ENCODE results near the gene VPS18.

VPS18 gene

DNA sequence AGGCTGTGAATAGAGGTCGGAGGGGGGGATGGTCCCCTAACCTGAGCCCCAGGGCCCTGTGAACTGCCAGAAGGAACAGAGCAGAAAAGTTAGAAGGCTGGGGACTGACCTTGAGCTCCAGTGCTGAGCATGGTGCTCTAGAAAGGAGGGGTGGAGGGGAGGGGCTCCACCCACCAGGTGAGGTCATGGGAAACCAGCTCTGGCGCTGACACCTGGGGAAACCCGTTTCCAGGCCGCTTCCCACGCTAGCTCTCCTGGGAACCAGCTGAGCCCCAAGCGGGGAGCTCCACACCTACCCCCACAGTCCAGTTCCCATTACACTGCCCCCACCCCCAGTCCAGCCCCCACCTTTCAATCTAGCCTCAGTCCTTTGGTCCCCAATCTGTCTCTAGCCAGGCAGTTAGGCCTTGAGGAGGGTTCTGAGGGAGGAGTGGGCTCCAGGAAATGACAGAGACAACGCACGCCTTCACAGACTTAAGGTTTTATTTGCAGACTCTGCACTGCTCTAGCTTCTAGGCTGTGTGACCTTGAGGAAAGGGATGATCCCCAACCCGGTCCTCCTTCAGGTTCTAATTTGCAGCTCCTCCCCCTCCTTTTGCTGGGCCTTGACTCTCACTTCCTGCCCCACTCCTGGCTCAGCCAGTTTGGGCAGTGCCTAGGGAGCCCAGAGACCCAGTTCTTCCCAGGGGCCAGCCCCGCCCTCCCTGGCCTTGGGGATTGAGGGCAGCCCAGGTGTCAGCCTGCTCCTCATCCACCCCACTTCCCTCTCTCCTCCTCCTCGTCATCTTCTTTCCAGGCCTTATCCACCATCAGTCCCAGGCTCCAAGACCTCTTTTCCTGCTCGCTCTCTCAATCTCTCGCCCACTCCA, 22.3 kb upstream of the VPS18 start:
- no peak for DNase-seq

DNA sequence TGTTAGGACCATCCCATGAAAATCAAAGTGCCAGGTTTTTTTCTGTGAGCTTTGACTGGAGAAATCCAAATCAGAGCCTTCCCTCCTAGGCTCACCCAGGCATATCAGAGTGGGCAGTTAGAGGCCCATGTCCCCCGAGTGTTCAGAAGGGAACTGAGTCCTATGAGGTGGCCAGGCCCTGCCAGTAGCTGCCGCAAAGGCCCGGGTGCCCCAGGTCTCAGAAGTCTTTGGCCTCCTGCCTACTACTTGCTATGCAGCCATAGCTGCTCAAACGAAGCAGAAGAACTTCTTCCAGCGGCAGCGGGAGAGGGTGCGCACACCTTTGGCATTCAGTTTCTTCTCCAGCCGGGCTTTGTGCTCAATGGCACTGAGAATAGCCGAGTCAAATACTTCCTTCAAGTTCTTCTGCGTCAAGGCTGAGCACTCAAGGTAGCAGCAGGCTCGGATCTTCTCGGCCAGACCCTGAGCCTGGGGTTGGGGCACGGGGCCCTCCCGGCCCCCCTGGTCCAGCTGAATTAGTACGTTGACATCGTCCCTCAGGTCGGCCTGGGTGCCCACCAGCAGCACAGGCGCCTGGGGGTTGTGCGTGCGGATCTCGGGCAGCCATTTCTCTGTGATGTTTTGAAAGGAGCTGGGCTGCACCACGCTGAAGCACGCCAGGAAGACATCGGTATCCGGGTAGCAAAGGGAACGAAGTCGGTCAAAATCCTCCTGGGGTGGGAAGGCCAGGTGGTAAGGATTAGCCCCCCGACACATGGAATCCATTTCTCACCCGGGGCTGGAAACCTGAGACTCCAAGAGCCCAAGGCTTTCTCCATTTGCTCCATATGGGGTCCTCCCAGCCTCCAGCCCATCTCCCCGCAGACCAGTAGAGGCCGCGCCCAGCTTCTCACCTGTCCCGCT, 21.2 kb upstream of the VPS18 start:
- DNase-seq = no peak

DNA sequence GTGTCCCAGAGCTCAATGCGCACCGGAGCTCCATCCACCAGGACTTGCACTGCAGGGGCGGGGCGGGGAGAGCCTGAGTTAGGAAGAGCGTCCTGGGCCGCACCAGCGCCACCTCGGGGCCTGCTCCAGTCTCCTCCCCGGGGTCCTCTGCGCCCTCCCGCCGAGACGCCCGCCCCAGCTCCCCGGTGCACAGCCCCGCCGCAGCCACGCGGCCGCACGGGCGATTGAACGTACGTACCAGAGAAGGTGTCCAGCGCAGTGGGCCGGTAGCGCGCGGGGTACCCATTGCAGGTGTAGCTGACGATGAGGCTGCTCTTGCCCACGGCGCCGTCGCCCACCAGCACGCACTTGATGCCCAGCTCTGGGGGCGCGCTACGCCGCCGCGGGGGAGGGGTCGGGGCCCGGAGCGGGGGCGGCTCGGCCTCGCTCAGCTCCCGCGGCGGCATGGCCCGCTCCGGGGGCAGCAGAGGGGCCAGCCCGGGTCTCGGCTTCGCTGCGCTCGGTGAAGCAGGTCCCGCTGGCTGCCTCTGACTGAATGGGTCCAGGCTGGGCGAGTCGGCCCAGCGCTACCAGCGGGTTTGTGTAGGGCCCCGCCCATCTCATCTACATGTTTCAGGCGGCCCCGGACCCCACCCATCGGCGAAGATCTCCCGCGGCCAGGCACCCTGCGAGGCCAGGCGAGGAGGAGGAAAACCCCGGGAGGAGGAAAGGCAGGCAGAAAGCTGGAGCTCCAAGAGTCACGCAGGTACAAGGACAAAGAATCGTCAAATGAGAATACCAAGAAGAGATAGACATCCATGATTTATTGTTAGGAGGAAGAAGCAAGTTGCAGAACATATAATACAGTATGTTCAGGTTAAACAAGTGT, 20.3 kb upstream of the VPS18 start, which contains the start of gene RHOV:
TSS of gene RHOV (minus strand) at position 541 of the 868 bp plus-strand sequence. CDS start at position 446, 95 bp downstream.
- no peak for DNase-seq

DNA sequence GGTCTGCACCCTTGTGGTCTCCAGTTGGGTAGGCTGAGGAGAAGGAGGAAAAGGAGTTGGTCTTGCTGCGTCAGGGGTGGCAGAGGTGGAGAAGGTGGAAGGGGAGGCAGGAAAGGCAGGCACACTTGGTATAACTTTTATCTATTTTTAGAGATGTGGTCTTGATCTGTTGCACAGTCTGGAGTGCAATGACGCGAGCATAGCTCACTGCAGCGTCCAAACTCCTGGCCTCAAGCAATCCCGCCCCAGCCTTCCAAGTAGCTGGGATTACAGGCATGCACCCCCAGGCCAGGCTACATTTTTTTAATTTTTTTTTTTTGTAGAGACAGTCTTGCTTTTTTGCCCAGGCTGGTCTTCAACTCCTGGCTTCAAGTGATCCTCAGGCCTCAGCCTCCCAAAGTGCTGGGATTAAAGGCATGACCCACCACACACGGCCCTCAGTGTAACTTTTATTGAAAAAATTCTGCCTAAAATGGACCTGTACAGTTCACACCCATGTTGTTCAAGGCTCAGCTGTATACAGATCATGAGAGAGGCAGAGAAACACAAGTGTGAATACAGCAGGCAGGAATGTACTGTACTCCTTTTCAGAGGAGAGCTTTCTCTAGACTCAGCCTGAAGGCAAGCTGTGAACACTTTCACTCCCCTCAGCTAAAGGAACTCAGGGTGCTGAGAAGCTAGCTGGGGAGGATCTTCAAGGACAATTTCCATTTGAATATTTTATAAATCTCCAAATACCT, 18.1 kb upstream of the VPS18 start:
- DNase-seq = no peak

DNA sequence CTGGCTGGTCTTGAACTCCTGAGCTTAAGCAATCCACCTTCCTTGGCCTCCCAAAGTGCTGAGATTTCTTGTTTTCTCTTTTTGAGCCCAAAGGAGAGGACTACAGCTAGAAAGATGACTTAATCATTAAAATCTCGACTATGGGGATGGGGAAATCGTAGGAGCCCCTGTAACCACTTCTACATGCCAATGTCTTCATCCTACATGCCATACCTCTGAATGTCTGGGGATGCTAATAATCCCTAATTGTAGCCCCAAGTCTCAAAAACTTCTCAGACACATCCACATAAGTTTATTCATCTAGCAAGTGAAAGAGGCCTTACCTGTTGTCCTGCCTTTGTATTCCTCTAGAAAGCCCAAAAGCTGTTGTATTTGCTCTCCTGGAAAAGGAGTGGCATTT, 16.6 kb upstream of the VPS18 start:
- DNase-seq = no peak

DNA sequence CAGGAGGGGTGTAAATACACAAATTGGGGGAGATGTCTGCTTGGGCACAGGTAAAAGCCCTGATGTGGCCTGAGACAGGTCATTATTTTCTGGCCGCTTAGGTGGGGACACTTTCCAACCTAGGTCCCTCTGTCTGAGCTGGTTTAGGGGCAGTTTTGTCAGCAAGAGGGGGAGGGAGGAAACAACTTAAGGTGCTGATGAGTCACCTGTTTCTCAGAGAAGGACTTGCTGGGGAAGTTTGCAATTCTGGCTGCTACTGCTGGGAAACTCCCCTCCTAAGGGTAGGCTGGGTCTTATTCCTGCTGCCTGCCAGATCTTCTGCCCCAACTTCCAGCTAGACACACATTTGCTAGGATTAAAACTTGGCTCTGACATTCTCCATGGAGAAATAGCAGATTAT, 15.5 kb upstream of the VPS18 start:
- no peak for DNase-seq

DNA sequence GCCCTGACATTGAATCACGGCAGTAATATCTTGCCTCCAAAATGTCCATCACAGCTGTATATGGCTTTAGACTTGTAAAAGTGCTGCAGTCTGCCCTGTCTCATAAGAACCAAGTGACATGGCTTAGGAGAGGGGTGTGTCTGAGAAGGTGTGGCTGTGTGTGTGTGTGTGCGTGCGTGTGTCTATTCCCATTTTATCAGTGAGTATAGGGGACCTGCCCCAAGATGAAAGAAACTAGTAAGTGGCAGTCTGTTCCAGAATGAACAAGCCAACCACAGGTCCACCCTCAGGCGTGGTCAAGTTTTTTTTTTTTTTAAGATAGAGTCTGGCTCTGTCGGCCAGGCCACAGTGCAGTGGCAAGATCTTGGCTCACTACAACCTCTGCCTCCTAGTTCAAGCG, 14.6 kb upstream of the VPS18 start:
- no peak for DNase-seq

DNA sequence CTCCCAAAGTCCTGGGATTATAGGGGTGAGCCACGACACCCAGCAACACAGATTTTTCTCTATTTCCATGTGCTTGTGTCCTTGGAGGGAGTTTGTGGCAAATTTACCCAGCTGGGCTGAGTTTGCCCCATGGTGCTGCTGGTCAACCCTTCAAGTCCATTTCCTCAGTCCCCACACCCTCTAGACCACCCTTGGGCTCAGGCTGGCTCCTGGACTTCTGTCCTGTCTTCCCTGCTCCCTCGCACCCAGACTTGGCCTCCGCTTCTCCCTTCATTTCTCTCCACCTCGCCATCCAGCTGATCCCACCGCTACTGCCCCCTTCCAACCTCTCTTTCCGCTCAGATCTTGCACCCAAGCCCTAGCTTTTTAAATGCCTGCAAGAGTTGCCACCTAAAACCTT, 12.9 kb upstream of the VPS18 start:
- no peak for DNase-seq

DNA sequence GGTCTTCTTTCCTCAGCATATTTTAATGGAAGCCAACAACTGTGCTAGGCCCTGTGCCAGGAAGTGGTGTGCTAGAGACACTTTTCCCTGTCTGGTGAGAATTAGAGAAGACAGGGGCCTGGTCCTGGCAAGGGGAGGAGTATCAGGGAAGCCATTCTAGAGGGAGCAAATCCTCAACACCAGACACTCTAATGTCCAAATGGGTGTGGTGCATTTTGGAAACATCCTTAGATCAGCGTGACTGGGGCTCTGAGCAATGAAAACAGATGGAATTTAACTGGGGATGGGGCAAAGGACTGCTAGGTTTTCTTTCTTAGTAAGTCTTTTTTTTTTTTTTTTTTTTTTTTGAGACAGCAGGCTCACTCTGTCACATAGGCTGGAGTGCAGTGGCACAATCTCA, 7.7 kb upstream of the VPS18 start:
- DNase-seq = no peak

DNA sequence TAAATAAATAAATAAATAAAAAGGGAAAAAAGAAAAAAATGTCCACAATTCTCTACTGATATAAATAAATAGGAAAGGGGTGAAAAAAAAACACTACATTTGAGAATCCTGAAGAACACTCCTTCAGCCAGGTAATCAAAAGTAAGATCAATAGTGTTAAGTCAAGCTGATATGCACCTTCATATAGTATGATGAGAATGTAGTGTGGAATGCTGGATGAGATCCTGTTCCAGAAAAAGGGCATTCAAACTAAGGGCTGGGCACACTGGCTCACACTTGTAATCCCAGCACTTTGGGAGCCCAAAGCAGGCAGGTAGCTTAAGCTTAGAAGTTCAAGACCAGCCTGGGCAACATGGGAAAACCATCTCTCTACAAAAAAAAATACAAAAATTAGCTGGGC, 5.1 kb upstream of the VPS18 start:
- DNase-seq = no peak

DNA sequence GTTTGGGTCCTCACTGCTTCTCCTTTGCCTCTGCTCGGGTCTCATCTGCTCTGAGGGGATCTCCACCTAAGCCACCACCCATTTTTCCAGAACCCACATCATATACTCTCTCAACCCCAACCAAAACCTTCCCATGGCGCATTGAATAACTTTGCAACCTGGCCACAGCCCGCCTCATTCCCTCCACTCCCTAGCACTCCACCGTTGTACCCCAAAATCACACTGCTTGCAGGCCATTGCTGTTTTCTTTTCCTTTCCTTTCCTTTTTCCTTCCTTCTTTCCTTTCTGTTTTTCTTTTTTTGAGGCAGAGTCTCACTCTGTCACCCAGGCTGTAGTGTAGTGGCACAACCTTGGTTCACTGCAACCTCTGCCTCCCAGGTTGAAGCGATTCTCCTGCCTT, 3.1 kb upstream of the VPS18 start:
- DNase-seq = no peak

DNA sequence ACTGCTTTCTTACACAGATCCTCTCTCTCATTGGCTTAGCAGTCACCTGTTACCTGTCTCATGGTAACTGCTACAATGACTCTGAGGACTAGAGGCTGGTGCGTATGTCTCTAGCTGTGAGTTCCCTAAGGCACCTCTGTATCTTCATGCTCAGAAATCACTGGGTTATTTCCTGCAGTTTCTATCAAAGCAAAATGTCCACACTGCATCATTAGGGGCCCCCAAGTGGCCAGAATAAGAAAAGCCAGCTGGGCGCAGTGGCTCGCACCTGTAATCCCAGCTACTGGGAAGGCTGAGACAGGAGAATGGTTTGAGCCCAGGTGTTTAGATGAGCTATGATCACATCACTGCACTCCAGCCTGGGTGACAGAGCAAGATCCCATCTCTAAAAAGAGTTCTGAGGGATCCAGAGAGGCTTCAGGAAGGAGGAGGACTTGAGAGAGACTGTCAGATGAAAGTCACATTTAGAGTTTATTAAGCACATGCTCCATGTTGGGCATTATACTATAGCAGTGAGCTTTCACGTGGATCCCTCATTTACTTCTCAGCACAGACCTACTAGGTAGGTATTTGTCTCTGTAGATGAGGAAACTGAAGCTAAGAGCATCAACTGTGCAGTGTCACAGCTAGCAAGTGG, 2.3 kb upstream of the VPS18 start:
- no peak for DNase-seq

DNA sequence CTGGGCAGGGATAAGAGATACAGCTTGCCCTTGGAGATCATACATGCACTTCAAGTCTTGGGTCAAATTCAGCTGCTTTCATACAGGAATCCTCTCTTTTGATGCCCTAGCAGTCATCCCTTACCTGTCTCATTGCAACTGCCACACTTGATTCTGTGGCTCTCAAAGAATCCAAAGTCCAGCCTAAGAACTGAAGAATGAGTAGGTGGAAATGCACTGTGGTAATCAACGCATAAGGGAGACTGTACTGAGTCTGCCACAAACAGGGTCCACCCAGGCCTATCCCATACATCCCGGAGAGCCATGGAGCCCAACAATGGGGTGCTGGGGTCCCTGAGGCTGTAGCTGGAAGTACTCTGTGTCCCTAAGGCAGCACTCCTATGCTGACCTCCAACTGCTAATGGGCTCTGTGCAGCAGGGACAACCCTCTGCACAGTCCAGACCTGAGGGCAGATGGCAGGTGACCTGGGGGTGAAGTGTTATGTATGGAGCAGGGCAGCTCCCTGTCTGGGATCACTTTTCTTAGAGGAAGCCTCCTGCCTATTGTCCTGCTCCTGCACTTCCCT, 1.7 kb upstream of the VPS18 start:
- no peak for DNase-seq

DNA sequence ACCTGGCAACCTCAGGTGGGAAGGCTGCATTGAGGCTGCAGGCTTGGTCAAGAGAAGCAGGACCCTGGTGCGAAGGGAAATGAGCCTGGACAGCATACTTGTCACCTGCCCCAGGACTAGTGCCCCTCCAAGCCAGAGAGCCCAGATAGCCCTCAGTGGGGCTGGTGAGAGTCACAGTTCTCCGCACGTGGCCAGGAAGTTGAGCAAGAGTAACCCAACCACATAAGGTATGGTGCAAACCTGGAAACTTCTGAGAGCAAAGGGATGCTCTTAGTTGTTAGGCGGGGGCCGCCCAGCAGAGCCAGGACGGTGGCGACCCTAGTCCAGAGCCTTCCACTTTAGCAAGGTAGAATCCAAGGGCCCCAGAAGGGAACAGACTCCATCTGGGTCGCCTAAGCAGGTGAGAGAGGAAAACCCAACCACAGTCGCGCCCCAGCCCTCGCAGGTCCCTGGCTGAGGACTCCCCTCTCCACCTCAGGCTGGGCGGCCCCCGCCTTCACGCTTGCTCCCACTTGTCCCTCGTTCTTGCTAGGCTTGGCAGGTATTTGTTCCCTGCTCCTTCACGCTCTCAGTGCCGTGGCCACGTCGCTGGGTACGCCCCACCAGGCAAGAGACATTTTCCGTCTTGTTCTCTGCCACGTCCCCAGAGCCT, 1.1 kb upstream of the VPS18 start:
- DNase-seq = no peak

DNA sequence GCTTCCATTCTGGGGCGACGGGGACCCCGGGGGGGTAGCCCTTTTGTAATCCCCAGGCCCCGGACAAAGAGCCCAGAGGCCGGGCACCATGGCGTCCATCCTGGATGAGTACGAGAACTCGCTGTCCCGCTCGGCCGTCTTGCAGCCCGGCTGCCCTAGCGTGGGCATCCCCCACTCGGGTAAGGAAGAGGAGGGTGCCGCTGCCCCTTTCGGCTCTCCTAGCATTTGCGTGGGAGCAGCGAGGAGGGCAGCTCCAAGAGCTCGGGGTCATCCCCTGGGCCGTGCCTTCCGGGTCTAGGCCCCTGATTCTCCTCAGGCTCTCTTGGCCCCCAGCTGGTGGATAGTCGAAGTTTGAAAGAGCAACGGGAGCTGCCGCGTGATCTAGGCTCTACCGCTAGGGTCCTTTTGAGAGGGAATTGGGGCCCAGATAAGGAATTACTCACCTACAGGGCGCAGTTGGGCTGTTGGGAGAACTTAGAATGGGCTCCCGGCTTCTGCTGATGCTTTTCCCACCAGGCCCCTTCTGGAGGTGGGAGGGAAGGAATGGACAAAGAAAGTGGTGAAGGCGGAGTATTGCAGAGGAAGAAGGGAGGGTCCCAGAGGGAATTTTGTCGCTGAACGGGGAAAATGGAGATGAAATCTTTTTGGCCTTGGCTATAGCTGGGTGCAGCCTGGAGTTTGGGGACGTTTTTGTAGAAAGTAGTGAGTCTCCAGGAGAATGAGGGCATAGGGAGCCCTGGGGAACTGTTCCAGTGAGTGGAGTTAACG, 615 bp downstream of the VPS18 start:
- DNase-seq = no peak

DNA sequence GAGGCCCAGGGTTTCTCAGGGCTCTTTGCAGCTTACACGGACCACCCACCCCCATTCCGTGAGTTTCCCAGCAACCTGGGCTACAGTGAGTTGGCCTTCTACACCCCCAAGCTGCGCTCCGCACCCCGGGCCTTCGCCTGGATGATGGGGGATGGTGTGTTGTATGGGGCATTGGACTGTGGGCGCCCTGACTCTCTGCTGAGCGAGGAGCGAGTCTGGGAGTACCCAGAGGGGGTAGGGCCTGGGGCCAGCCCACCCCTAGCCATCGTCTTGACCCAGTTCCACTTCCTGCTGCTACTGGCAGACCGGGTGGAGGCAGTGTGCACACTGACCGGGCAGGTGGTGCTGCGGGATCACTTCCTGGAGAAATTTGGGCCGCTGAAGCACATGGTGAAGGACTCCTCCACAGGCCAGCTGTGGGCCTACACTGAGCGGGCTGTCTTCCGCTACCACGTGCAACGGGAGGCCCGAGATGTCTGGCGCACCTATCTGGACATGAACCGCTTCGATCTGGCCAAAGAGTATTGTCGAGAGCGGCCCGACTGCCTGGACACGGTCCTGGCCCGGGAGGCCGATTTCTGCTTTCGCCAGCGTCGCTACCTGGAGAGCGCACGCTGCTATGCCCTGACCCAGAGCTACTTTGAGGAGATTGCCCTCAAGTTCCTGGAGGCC, 5.4 kb downstream of the VPS18 start:
- no peak for DNase-seq

DNA sequence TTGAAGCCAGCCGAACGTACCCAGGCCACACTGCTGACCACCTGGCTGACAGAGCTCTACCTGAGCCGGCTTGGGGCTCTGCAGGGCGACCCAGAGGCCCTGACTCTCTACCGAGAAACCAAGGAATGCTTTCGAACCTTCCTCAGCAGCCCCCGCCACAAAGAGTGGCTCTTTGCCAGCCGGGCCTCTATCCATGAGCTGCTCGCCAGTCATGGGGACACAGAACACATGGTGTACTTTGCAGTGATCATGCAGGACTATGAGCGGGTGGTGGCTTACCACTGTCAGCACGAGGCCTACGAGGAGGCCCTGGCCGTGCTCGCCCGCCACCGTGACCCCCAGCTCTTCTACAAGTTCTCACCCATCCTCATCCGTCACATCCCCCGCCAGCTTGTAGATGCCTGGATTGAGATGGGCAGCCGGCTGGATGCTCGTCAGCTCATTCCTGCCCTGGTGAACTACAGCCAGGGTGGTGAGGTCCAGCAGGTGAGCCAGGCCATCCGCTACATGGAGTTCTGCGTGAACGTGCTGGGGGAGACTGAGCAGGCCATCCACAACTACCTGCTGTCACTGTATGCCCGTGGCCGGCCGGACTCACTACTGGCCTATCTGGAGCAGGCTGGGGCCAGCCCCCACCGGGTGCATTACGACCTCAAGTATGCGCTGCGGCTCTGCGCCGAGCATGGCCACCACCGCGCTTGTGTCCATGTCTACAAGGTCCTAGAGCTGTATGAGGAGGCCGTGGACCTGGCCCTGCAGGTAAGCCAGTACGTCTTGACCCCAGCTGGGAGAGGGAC, 6.2 kb downstream of the VPS18 start:
- no peak for DNase-seq

DNA sequence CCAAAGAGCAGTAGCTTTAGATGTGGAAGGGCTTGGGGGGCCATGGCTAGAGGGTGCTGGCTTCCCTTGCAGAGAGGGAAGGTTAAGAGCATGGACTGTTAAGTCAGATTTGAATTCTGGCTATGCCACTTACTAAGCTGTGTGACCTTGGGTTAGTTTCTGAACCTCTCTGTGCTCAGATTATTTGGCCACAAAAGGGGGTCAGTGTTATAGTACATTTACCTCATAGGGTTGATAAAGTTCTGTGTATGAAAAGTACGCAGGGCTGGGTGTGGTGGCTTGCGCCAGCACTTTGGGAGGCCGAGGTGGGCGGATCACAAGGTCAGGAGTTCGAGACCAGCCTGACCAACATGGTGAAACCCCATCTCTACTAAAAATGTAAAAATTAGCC, 6.8 kb downstream of the VPS18 start:
- DNase-seq = no peak
